Measurements from ENCODE around the gene KIF3B.

- TF ChIP-seq YY1 (IDR thresholded peaks at IDR 0.05; ENCODE audit: insufficient read depth, insufficient read length): no peak
- TF ChIP-seq SUZ12 (IDR thresholded peaks at IDR 0.05; ENCODE audit: extremely low read depth, insufficient read depth, insufficient read length): no peak
Observed at GRCh38 chr20:32277361-32278198, at the start of gene KIF3B.

Measured in NT2/D1 (cell line).